Measurements from ENCODE around the gene TFAP2D.

DNA sequence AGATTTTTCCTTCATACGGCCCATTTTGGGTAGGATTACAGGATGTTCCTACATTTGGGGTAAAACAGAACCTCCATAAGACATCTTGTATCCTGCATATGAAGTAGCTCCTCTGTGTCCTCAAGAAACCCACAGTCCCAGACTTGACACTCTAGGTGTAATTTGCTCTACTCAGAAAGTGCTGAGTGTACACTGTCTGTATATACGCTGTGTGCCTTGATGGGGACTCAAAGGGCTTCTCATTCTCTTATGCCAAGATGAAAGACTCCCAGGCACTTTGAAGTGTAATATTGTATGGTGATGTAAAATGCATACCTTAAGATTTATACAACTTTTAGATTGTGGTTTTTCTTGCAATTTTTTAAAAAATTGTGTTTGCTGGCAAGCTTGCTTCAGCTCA lies 5.2 kb downstream of the TFAP2D start:
- TF ChIP-seq, protein P1, sequence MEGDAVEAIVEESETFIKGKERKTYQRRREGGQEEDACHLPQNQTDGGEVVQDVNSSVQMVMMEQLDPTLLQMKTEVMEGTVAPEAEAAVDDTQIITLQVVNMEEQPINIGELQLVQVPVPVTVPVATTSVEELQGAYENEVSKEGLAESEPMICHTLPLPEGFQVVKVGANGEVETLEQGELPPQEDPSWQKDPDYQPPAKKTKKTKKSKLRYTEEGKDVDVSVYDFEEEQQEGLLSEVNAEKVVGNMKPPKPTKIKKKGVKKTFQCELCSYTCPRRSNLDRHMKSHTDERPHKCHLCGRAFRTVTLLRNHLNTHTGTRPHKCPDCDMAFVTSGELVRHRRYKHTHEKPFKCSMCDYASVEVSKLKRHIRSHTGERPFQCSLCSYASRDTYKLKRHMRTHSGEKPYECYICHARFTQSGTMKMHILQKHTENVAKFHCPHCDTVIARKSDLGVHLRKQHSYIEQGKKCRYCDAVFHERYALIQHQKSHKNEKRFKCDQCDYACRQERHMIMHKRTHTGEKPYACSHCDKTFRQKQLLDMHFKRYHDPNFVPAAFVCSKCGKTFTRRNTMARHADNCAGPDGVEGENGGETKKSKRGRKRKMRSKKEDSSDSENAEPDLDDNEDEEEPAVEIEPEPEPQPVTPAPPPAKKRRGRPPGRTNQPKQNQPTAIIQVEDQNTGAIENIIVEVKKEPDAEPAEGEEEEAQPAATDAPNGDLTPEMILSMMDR (conservative IDR thresholded peaks at IDR 0.05), result no peak
- no peak for TF ChIP-seq ZFX (IDR thresholded peaks at IDR 0.05)

Data from C4-2B (cell line).